Mesodermal cell (in vitro differentiated cells): ENCODE measurements around the gene TRPM1. TPM values are rescaled to one million over a fixed set of nuclear protein-coding genes. Genes with fewer than 3 reads are reported as not detected.

Experiments
- H3K27ac ChIP-seq: 2 replicates; pipeline ENCODE4 v1.7.0; 2013; ENCODE audit warnings: mild to moderate bottlenecking, low read depth, low read length, moderate library complexity; ENCODE audit not compliant: severe bottlenecking
- H3K36me3 ChIP-seq: 2 replicates; pipeline ENCODE4 v1.7.1; 2013; ENCODE audit warnings: mild to moderate bottlenecking, low read length, moderate library complexity; ENCODE audit not compliant: control insufficient read depth, insufficient read depth
- H3K4me1 ChIP-seq: one replicate; pipeline ENCODE4 v1.7.1; 2013; ENCODE audit warnings: mild to moderate bottlenecking, low read length; ENCODE audit not compliant: insufficient read depth, control insufficient read depth, poor library complexity, severe bottlenecking
- H3K4me3 ChIP-seq: 2 replicates; pipeline ENCODE4 v1.7.0; 2013; ENCODE audit warnings: low read length, control low read depth, mild to moderate bottlenecking; ENCODE audit not compliant: insufficient read depth, poor library complexity, severe bottlenecking; ENCODE audit errors: extremely low read depth
- H3K9me3 ChIP-seq: 2 replicates; pipeline ENCODE4 v1.7.1; 2013; ENCODE audit warnings: mild to moderate bottlenecking, low read length, moderate library complexity; ENCODE audit not compliant: control insufficient read depth
- WGBS, 2 experiments: methylation state at CpG; one replicate each; pipeline ENCODE4 v1.1.5; 2013; ENCODE audit warnings: missing lambda C conversion rate in 2 of 2; ENCODE audit not compliant: insufficient coverage in 2 of 2; 5-methylcytosine and 5-hydroxymethylcytosine counted together
- polyA plus RNA-seq, 2 experiments: library from polyadenylated mRNA; stranded (reverse); fragments of 50-300 nt; gene quantifications; one replicate each; pipeline ENCODE4 v1.2.3, GENCODE V29; 2013

The TRPM1 gene
- polyA plus RNA-seq (2013, experiment 1 of 2), result 0.11 TPM
- polyA plus RNA-seq (2013, experiment 2 of 2), result not detected

DNA sequence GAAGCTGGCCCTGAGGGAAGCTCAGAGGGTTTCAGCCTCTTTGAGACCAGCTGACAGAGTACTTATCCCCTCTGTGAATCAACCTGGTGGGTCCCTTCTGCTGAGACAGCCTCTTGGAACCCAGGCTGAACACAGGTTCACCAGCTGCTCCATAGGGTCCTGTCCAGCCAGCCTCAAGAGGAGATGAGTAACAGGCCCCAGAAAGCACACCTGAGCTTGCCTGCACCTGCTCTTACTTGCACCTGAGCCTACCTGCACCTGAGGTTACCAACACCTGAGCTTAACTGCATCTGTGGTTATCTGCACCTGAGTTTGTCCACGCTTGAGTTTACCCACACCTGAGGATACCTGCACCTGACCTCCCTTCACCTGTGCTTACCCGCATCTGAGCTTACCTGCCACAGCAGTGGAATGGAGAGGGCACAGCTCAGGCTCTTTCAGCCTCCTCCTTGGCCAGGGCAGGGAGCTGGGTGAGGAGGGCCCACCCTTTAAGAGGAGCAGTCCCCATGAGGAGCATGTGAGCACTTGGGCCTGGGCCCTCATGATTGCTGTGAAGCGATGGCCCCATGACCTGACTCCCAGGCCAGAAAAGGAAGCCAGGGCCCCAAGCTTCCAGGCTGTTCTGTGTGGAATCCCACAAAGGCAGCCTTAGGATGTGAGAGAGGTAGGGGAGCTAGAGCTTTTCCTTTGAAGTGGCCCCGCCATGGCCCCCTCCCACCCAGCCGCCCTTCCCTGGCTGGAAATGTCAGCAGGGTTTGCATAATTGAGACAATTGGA is at the start of gene TRPM1:
Gene TRPM1 (minus strand): TSS at position 464 of the 777 bp plus-strand sequence. CDS start 20,370 bp downstream, outside the sequence.
- Histone ChIP-seq H3K4me1 (peaks cover 6% of the 10 kb centered on the region), H3K9me3 (no peaks in the 10 kb centered on the region), H3K27ac (no peak within 1 kb of the TSS), H3K4me3 (no peak within 1 kb of the TSS), H3K36me3 (no peaks in the 10 kb centered on the region)
- WGBS, 2 experiments, result 94 to 100% methylated on average over 3 of the region's 5 CpGs

DNA sequence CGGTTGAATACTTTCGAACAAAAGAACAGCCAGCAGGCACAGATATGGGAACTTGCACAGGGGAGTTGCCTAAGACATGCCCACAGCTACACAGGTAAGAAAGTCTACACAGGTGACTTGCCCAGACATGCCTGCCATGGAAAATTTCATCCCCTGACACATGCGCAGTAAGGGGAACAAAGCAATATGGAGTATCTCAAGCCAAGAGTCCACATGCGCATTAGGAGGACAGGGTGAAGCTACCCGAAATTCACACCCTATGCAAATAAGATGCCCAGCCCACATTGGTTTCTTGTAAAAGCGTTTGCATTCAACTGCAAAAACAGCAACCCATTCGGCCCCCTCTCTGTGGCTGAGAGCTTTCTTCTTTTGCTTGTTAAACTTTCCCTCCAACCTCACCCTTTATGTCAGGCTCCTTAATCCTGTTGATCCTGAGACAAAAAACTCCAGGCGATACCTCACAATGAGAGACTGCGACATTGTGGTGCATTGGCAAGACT is 49.3 kb upstream of the TRPM1 start:
- H3K36me3 ChIP-seq, result no peaks in the 10 kb centered on the region
- no peak overlapping the region for H3K4me3 ChIP-seq
- H3K27ac ChIP-seq, result no peak overlapping the region
- 61 to 66% methylated on average over 8 to 9 of the region's 9 CpGs for WGBS, 2 experiments
- no peaks in the 10 kb centered on the region for H3K4me1 ChIP-seq
- H3K9me3 ChIP-seq, result peaks cover 4% of the 10 kb centered on the region

DNA sequence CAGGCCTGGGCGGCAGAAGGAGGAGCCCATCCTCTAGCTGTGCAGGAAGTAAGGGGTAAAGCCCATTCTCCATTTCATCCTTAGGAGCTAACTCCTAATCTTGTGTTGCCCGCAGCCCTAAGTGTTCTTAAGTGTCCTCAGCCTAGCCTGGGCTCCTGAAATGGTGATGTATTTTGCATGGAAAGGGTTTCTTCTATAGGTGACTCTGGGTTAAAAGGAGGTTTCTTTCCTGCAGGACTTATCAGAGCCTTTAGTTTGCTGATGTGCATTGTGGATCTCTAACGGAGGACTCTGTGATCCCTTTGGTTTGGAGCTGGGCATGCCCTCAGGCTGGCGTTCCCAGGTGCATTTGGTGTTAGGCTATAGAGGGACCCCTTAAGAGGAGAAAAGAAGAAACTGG is 48.5 kb upstream of the TRPM1 start:
- Histone ChIP-seq H3K4me3 (no peak overlapping the region), H3K4me1 (no peaks in the 10 kb centered on the region), H3K36me3 (no peaks in the 10 kb centered on the region), H3K9me3 (peaks cover 4% of the 10 kb centered on the region), H3K27ac (no peak overlapping the region)
- WGBS, 2 experiments, result 80 to 100% methylated on average over 1 to 2 of the region's 4 CpGs

DNA sequence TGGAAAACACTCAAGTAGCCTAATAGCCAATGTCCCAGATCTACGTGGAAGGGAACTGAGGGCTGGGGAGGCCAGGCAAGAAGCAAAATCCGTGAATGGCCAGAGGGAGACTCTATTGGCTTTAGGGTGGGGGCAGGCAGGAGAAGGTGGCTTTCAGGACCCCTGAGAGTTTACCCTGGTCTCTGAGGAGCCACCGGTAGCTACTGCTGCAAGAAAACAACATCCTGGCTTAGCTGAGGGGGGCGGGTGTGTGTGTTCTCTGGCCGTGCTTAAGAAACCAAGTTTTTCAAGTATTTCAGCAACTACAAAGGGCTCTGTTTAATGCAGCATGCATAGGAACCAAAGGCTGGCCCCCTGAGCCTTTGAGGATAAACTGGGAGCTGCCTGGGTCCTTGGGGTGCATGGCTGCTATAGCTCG is 47.6 kb upstream of the TRPM1 start:
- no peak overlapping the region for H3K4me3 ChIP-seq
- no peaks in the 10 kb centered on the region for H3K4me1 ChIP-seq
- H3K9me3 ChIP-seq, result peaks cover 4% of the 10 kb centered on the region
- H3K36me3 ChIP-seq, result no peaks in the 10 kb centered on the region
- no peak overlapping the region for H3K27ac ChIP-seq
- WGBS, 2 experiments, result 47 to 63% methylated on average over 5 of the region's 6 CpGs

DNA sequence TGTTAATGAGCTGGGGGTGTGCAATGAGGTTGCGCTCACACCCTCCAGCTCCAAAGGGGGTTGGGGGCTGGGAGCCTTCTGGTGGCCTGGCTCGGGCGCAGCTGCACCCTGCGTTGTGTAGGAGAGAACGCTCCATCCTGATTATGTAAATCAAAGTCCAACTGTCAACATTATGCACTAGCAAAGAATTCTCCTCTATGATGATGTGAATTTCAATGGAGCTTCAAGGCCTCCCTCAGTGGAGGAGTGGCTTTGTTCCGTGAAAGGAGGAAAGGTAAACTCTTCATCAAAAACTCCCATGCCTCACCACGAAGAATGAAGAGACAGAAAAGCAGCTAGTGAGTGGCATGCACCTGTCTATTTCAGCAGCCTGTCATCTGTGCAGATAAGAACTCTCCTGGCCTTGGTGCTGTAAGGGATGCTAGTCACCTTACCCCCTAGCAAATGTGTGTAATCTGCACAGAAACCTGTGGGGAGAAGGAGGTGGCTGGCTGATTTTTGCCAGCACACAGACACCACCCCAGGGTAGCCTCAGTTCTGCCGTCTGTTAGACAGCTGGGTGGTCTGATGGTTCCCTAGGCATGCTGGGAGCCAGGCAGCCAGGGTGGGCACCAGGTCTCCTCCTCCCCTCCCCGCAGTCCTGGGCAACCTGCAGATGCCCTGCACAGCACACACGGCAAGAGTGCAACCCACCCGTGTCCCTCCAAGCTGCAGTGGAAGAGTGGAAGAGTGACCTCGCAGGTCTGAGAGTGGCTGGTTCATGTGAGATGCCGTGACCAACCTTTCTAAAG is 47.0 kb upstream of the TRPM1 start:
- Histone ChIP-seq H3K27ac (no peak overlapping the region), H3K9me3 (peaks cover 4% of the 10 kb centered on the region), H3K4me3 (no peak overlapping the region), H3K4me1 (no peaks in the 10 kb centered on the region), H3K36me3 (no peaks in the 10 kb centered on the region)
- 75 to 92% methylated on average over 4 to 6 of the region's 13 CpGs for WGBS, 2 experiments

DNA sequence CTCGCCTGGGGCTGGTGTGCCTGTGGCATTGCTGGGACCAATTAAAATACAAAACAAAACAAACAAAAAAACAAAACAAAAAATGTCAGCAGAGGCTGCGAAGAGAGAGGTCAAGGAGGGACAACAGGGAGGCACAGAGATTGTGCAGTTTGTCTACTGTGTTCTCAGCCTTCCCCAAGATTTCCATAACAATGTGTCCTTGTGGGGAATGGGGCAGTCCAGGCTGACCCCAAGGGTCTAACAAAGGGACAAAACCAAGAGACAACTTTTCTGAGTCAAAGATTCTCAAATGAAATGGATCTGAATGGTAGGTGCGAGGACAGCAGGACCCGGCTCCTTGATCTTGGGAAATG is 46.4 kb upstream of the TRPM1 start:
- Histone ChIP-seq H3K4me1 (no peaks in the 10 kb centered on the region), H3K9me3 (peaks cover 4% of the 10 kb centered on the region), H3K36me3 (no peaks in the 10 kb centered on the region), H3K4me3 (no peak overlapping the region), H3K27ac (no peak overlapping the region)
- WGBS, 2 experiments, result 34% methylated on average over 3 of the region's 4 CpGs; no CpG with 5 or more reads in 1 of the 2 experiments

DNA sequence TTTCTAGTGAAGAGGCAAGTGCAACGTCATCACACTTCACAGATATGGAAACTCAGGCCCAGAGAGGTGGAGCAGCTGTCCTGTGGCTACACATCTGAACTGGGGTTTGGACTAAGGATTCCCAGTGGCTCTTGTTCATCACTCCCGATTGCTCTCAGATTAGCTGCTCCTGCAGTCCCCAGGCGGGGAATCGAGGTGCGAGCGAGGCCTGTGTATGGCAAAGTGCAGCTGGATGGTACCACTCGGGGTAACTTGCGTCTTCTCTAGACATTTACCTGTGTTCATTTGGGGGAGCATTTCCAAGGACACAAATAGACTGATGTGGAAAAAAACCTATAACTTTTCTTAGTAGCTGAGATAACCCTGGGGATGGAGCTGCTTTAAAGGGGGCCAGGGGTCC is 45.9 kb upstream of the TRPM1 start:
- H3K9me3 ChIP-seq, result peaks cover under 1% of the 10 kb centered on the region
- WGBS, 2 experiments, result 86 to 89% methylated on average over 8 of the region's 8 CpGs
- no peak overlapping the region for H3K4me3 ChIP-seq
- H3K36me3 ChIP-seq, result no peaks in the 10 kb centered on the region
- no peak overlapping the region for H3K27ac ChIP-seq
- H3K4me1 ChIP-seq, result no peaks in the 10 kb centered on the region

DNA sequence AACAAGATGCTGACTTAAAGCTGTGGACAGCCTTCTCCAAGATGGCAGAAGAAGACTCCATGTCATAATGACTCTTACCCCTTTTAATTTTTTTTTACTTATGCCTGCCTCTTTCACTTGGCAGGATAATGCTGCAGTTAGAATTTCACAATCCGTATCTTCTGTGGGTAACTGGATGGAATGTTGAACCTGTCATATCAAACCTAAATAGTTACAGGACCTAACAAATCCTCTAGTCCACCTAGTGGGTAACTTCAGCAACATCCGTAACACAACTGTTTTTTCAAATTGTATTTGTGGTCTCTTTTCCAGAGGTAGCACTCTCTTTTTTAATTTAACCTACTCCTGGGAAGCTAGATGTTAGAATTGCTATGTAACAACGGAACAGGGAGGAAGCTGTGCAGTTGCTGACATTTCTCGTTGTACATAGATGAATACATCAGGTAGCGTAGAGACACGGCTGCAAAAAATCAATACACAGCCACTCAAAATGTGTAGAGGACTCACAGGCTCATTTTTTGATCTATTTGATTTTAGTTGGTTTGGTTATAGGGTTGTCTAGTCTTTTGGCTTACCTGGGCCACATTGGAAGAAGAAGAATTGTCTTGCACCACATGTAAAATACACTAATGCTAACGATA is 43.9 kb upstream of the TRPM1 start:
- H3K4me1 ChIP-seq, result no peaks in the 10 kb centered on the region
- H3K36me3 ChIP-seq, result no peaks in the 10 kb centered on the region
- H3K4me3 ChIP-seq, result no peak overlapping the region
- WGBS, 2 experiments, result 87% methylated on average over 4 of the region's 7 CpGs; no CpG with 5 or more reads in 1 of the 2 experiments
- H3K27ac ChIP-seq, result no peak overlapping the region
- no peaks in the 10 kb centered on the region for H3K9me3 ChIP-seq

DNA sequence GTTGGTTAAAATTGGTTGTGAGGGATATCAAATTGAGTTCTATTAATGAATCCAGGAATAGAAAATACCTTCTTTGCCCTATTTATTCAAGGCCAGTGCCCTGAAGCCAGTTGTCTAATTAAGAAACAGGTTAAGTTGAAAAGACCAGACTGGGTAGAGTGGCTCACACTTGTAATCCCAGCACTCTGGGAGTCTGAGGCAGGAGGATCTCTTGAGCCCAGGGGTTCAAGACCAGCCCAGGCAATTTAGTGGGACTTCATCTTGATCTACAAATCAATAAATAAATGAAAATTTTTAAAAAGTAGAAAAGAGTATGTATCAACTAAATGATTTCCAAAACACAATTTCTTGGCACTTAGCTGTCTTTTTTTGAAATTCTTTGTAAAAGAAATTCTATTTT is 40.3 kb upstream of the TRPM1 start:
- Histone ChIP-seq H3K27ac (no peak overlapping the region), H3K4me1 (no peaks in the 10 kb centered on the region), H3K36me3 (no peaks in the 10 kb centered on the region), H3K4me3 (no peak overlapping the region), H3K9me3 (no peaks in the 10 kb centered on the region)

DNA sequence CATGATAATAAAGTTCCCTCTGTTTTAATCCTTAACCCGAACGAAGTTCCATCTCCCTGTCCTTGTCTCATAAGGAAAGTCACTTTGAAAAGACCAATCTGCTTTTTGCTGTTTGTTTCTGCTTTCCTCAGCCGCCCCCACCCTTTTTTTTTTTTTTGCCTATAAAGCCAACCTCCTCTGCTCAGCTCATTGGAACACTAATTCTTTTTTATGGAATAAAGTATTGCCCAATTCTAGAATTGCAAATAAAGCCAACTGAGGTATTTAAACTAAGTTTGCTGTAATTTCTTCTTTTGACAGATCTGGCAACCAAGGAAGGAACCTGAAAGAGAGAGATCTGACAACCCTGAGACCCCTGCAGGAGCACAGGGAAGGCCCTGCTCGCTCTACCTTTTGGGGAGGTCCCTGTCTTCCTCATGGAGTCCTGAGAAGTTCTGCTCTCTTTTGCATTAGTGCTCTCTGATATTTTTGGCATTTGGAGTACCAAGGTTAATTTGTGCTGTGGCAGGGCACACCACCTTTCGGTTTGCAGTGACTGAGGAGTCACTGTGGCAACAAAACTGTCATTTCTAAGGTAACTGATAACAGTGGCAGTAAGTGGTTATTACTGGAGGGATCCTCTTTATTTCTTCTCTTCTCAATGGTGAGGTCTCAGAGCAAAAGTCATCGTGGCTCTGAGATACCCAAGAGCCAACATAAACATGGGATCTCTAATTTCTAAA is 35.2 kb upstream of the TRPM1 start:
- H3K36me3 ChIP-seq, result no peaks in the 10 kb centered on the region
- H3K27ac ChIP-seq, result no peak overlapping the region
- H3K4me3 ChIP-seq, result no peak overlapping the region
- 70 to 77% methylated on average over 4 to 5 of the region's 6 CpGs for WGBS, 2 experiments
- H3K9me3 ChIP-seq, result no peaks in the 10 kb centered on the region
- no peaks in the 10 kb centered on the region for H3K4me1 ChIP-seq
